Measurements from ENCODE around the gene PRR3. TPM values are rescaled to one million over a fixed set of nuclear protein-coding genes. Genes with fewer than 3 reads are reported as not detected.
A peak's percentile ranks its signal among the peaks of the same experiment; 100 is the strongest.

PRR3 gene
- total and polyA plus RNA-seq, 9 of the 15 experiments (the other 6 are each of a cell fraction or from before 2014, with no cell fraction given): 23.5 to 59.6 (median 28.8) TPM

DNA sequence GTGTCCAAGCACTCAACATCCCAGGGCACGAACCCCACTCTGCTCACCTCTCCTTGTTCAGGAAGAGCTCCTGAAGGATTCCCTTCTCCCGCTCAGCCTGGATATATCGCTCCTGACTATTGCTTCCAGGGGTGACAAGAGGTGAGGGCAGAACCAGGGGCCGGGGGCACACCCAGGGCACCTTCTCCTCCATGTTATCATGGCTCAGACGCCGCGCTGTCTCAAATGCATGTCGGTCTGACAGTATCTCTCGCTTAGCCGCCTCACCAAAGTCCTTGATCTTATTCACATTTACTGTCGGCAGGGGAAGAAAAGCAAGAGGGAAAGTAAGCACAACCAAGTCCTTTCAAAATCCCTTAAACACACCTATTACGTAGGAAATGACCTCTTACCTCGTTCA is 46.9 kb downstream of the PRR3 start:
- peaks cover 4 to 11% of the 10 kb centered on the region in 2 experiments; a peak in 4 of 5 replicates for H3K4me1 ChIP-seq (replicated peaks in 1 of 2; ENCODE audit: control insufficient read depth in 2 of 2, insufficient read depth in 2 of 2, low read length in 2 of 2)
- H3K9ac ChIP-seq (ENCODE audit: insufficient read depth in 1 of 2, low read depth in 2 of 2, low read length in 2 of 2): no peak overlapping the region
- POLR2A ChIA-PET: interaction anchor here (0.6 to 13.5 kb wide), 5 partner anchors 10 to 539 kb away, joined by 3 to 310 read pairs (median 3); partner anchors contain the start of gene C6orf136
- no TSS peak for BruUV-seq (replicated peaks)
- H3K36me3 ChIP-seq (ENCODE audit: control insufficient read depth, insufficient read depth, low read length): peaks cover 94% of the 10 kb centered on the region
- H4K20me1 ChIP-seq (replicated peaks; ENCODE audit: control insufficient read depth, insufficient read depth, low read length): peaks cover 7% of the 10 kb centered on the region; the same call in 1 of the 2 replicates
- H3K9me3 ChIP-seq (replicated peaks; ENCODE audit: control insufficient read depth, insufficient read depth, low read depth, low read length): no peaks in the 10 kb centered on the region
- intact Hi-C loops (cut with micrococcal nuclease): no loop called here
- no peak overlapping the region for H3K27ac ChIP-seq (ENCODE audit: extremely low read depth, low read depth, low read length)
- H3K4me3 ChIP-seq: no peak overlapping the region
- in situ Hi-C loops (cut with MboI): no loop called here
- no peaks in the 10 kb centered on the region for H3K9me1 ChIP-seq (ENCODE audit: control insufficient read depth, insufficient read depth, low read length)
- H2AFZ ChIP-seq (ENCODE audit: low read depth, low read length): no peak overlapping the region
- ATAC-seq (no peak), DNase-seq (ENCODE audit: extremely low read depth in 1 of 4, low spot score in 3 of 4) (no peak), FAIRE-seq (no peak)
- peaks cover 4% of the 10 kb centered on the region; the same call in 1 of the 3 replicates for H3K79me2 ChIP-seq (ENCODE audit: control insufficient read depth, insufficient read depth, low read length)
- no peaks in the 10 kb centered on the region for H3K27me3 ChIP-seq (ENCODE audit: control insufficient read depth in 2 of 2, insufficient read depth in 2 of 2, low read length in 2 of 2)
- TF ChIP-seq HMG20A (CRISPR knock-in tag; conservative IDR thresholded peaks at IDR 0.05) (no peak), MTA2 (IDR thresholded peaks at IDR 0.05; ENCODE audit: low read depth) (no peak), MCM3 (IDR thresholded peaks at IDR 0.05) (no peak), FOXK1 (CRISPR knock-in tag; IDR thresholded peaks at IDR 0.05; ENCODE audit: borderline replicate concordance) (no peak)
- H3K4me2 ChIP-seq (ENCODE audit: insufficient read depth, low read length): no peak overlapping the region
- CTCF ChIA-PET (ENCODE audit: low intra/inter-chr PET ratio): interaction anchor here (0.5 kb wide), 1 partner anchor 54 kb away, joined by 3 read pairs; no protein-coding TSS in a partner anchor
- WGBS (ENCODE audit: insufficient coverage, low coverage, missing lambda C conversion rate): 89% methylated on average over 13 of the region's 13 CpGs

DNA sequence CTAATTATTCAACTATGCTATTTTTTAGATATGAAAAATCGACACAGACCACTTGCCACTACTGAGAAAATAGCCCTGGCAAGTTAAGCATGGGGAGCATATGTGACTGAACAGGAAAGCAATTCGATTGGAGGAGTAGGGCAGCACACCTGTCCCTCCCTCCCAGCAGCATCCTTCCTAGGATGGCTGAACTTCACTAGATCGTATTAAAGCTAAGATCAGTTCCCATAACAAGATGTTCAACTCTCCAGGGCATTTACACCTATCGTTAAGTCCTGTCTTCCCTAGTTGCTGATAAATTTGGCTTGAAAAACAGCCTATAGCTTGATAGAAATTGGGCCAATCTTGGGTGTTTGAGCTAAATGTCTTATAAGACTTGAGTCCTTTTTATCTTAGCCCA is 53.0 kb downstream of the PRR3 start:
- no peak for FAIRE-seq
- TF ChIP-seq, protein P1, sequence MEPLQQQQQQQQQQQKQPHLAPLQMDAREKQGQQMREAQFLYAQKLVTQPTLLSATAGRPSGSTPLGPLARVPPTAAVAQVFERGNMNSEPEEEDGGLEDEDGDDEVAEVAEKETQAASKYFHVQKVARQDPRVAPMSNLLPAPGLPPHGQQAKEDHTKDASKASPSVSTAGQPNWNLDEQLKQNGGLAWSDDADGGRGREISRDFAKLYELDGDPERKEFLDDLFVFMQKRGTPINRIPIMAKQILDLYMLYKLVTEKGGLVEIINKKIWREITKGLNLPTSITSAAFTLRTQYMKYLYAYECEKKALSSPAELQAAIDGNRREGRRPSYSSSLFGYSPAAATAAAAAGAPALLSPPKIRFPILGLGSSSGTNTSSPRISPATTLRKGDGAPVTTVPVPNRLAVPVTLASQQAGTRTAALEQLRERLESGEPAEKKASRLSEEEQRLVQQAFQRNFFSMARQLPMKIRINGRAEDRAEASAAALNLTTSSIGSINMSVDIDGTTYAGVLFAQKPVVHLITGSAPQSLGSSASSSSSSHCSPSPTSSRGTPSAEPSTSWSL (CRISPR knock-in tag; IDR thresholded peaks at IDR 0.05; ENCODE audit: borderline replicate concordance): no peak
- no peak for TF ChIP-seq WHSC1 (IDR thresholded peaks at IDR 0.05; ENCODE audit: low read length)
- TF ChIP-seq NCOA4 (IDR thresholded peaks at IDR 0.05; ENCODE audit: partially characterized antibody): no peak
- no peak for TF ChIP-seq CBX3 (IDR thresholded peaks at IDR 0.05; ENCODE audit: borderline replicate concordance in 1 of 2, low read length in 2 of 2)
- TF ChIP-seq SUPT5H (IDR thresholded peaks at IDR 0.05): peak; percentile 58
- no peak for TF ChIP-seq TFAM (CRISPR knock-in tag; conservative IDR thresholded peaks at IDR 0.05)
- TF ChIP-seq DNMT1 (IDR thresholded peaks at IDR 0.05): no peak
- peak; percentile 68 for TF ChIP-seq POLR2A (conservative IDR thresholded peaks at IDR 0.05)
- TF ChIP-seq TCFL5 (CRISPR knock-in tag; conservative IDR thresholded peaks at IDR 0.05): no peak
- no peak for TF ChIP-seq ETV5 (CRISPR knock-in tag; IDR thresholded peaks at IDR 0.05; ENCODE audit: low read depth)
- no peak for TF ChIP-seq CREB3 (tag; conservative IDR thresholded peaks at IDR 0.05; ENCODE audit: low read depth)
- no peak for TF ChIP-seq EP400 (IDR thresholded peaks at IDR 0.05)
- TF ChIP-seq CXXC5 (CRISPR knock-in tag; IDR thresholded peaks at IDR 0.05): no peak

More for the DNA sequence above, 53.0 kb downstream of the PRR3 start:
- intact Hi-C loops (cut with micrococcal nuclease) (no loop called here), in situ Hi-C loops (cut with MboI) (no loop called here)
- BruUV-seq (replicated peaks): no TSS peak
- ChIA-PET CTCF (ENCODE audit: low intra/inter-chr PET ratio) (no interaction called here), POLR2A (interaction anchor here (0.7 to 2.4 kb wide), 6 partner anchors 11 to 69 kb away, joined by 3 to 36 read pairs (median 6); no protein-coding TSS in a partner anchor)
- DNase-seq (ENCODE audit: extremely low read depth in 1 of 4, low spot score in 3 of 4): no peak
- H3K4me1 ChIP-seq (replicated peaks in 1 of 2; ENCODE audit: control insufficient read depth in 2 of 2, insufficient read depth in 2 of 2, low read length in 2 of 2): peaks cover 0 to 21% of the 10 kb centered on the region in 2 experiments; a peak in 3 of 5 replicates
- no peaks in the 10 kb centered on the region for H3K9me1 ChIP-seq (ENCODE audit: control insufficient read depth, insufficient read depth, low read length)
- peaks cover 56% of the 10 kb centered on the region for H3K79me2 ChIP-seq (ENCODE audit: control insufficient read depth, insufficient read depth, low read length)
- 80% methylated on average over 4 of the region's 4 CpGs for WGBS (ENCODE audit: insufficient coverage, low coverage, missing lambda C conversion rate)
- H4K20me1 ChIP-seq (replicated peaks; ENCODE audit: control insufficient read depth, insufficient read depth, low read length): no peaks in the 10 kb centered on the region
- no peak overlapping the region for H3K4me3 ChIP-seq
- H3K4me2 ChIP-seq (ENCODE audit: insufficient read depth, low read length): no peak overlapping the region
- peaks cover 85% of the 10 kb centered on the region for H3K36me3 ChIP-seq (ENCODE audit: control insufficient read depth, insufficient read depth, low read length)
- no peaks in the 10 kb centered on the region for H3K9me3 ChIP-seq (replicated peaks; ENCODE audit: control insufficient read depth, insufficient read depth, low read depth, low read length)
- H3K27ac ChIP-seq (ENCODE audit: extremely low read depth, low read depth, low read length): no peak overlapping the region
- no peak overlapping the region for H2AFZ ChIP-seq (ENCODE audit: low read depth, low read length)
- H3K27me3 ChIP-seq (ENCODE audit: control insufficient read depth in 2 of 2, insufficient read depth in 2 of 2, low read length in 2 of 2): no peaks in the 10 kb centered on the region
- no peak overlapping the region for H3K9ac ChIP-seq (ENCODE audit: insufficient read depth in 1 of 2, low read depth in 2 of 2, low read length in 2 of 2)
- ATAC-seq: no peak
